H9 (cell line): ENCODE data around the gene CLDN34. TPM values are rescaled to one million over a fixed set of nuclear protein-coding genes. Genes with fewer than 3 reads are reported as not detected.

Experiments
- DNase-seq: peaks from one replicate; pipeline ENCODE4 v3.0.0-alpha.2; 2017
- H2AFZ ChIP-seq: one replicate; pipeline ENCODE4 v1.6.1; 2013; ENCODE audit warnings: mild to moderate bottlenecking, low read length, control low read depth, moderate library complexity
- H2AK5ac ChIP-seq: 2 replicates; pipeline ENCODE4 v1.6.1; 2013; ENCODE audit warnings: low read length, control low read depth, mixed read lengths; ENCODE audit not compliant: insufficient read length
- H2BK120ac ChIP-seq: one replicate; pipeline ENCODE4 v1.6.1; 2013; ENCODE audit warnings: low read depth, mild to moderate bottlenecking, low read length, control low read depth, inconsistent platforms; ENCODE audit not compliant: poor library complexity, severe bottlenecking
- H2BK12ac ChIP-seq: 2 replicates; pipeline ENCODE4 v1.6.1; 2013; ENCODE audit warnings: low read length, control low read depth, mixed read lengths, low read depth; ENCODE audit not compliant: insufficient read length
- H2BK15ac ChIP-seq: 2 replicates; pipeline ENCODE4 v1.6.1; 2013; ENCODE audit warnings: low read depth, low read length, control low read depth
- H2BK20ac ChIP-seq: one replicate; pipeline ENCODE4 v1.6.1; 2013; ENCODE audit warnings: low read depth, mild to moderate bottlenecking, low read length, control low read depth, inconsistent platforms; ENCODE audit not compliant: poor library complexity, severe bottlenecking
- H2BK5ac ChIP-seq: 2 replicates; pipeline ENCODE4 v1.6.1; 2013; ENCODE audit warnings: low read length, control low read depth, mixed read lengths; ENCODE audit not compliant: insufficient read length
- H3K14ac ChIP-seq: 2 replicates; pipeline ENCODE4 v1.6.1; 2013; ENCODE audit warnings: low read length, control low read depth; ENCODE audit not compliant: insufficient read depth
- H3K18ac ChIP-seq: 2 replicates; pipeline ENCODE4 v1.6.1; 2013; ENCODE audit warnings: low read depth, mild to moderate bottlenecking, mixed read lengths, low read length, control low read depth; ENCODE audit not compliant: insufficient read length
- H3K23ac ChIP-seq: 2 replicates; pipeline ENCODE4 v1.6.1; 2013; ENCODE audit warnings: low read length, control low read depth, mixed read lengths, low read depth; ENCODE audit not compliant: insufficient read length
- H3K23me2 ChIP-seq: 2 replicates; pipeline ENCODE4 v1.6.1; 2013; ENCODE audit warnings: low read depth, mild to moderate bottlenecking, mixed read lengths, low read length, control low read depth; ENCODE audit not compliant: insufficient read length, poor library complexity, severe bottlenecking
- H3K27ac ChIP-seq: 2 replicates; pipeline ENCODE4 v1.5.1; 2013; ENCODE audit warnings: low read length, control low read depth, mixed read lengths, low read depth; ENCODE audit not compliant: insufficient read length
- H3K27me3 ChIP-seq: 2 replicates; pipeline ENCODE4 v1.6.1; 2013; ENCODE audit warnings: low read length, control low read depth, inconsistent platforms; ENCODE audit not compliant: insufficient read depth
- H3K4ac ChIP-seq: 2 replicates; pipeline ENCODE4 v1.6.1; 2013; ENCODE audit warnings: low read depth, mild to moderate bottlenecking, control low read depth, inconsistent platforms, low read length, moderate library complexity
- H3K4me1 ChIP-seq: 2 replicates; pipeline ENCODE4 v1.6.1; 2013; ENCODE audit warnings: low read length, control low read depth, inconsistent platforms; ENCODE audit not compliant: insufficient read depth
- H3K4me2 ChIP-seq: 2 replicates; pipeline ENCODE4 v1.6.1; 2013; ENCODE audit warnings: low read length, control low read depth, mixed read lengths; ENCODE audit not compliant: insufficient read length, insufficient read depth
- H3K56ac ChIP-seq: 2 replicates; pipeline ENCODE4 v1.6.1; 2013; ENCODE audit warnings: low read depth, mild to moderate bottlenecking, mixed read lengths, low read length, control low read depth; ENCODE audit not compliant: insufficient read length
- H3K79me1 ChIP-seq: 2 replicates; pipeline ENCODE4 v1.6.1; 2013; ENCODE audit warnings: low read depth, mild to moderate bottlenecking, moderate library complexity, low read length, control low read depth, inconsistent platforms; ENCODE audit not compliant: insufficient read depth, poor library complexity, severe bottlenecking
- H3K79me2 ChIP-seq: 2 replicates; pipeline ENCODE4 v1.6.1; 2013; ENCODE audit warnings: low read length, control low read depth, inconsistent platforms; ENCODE audit not compliant: insufficient read depth
- H3K9ac ChIP-seq: 2 replicates; pipeline ENCODE4 v1.6.1; 2013; ENCODE audit warnings: low read length, control low read depth, mixed read lengths; ENCODE audit not compliant: insufficient read length; ENCODE audit errors: extremely low read depth
- H3K9me3 ChIP-seq: one replicate; pipeline ENCODE4 v1.6.1; 2013; ENCODE audit warnings: low read depth, low read length, inconsistent platforms; ENCODE audit not compliant: control insufficient read depth
- H3T11ph ChIP-seq: one replicate; pipeline ENCODE4 v1.6.1; 2013; ENCODE audit warnings: mild to moderate bottlenecking, low read length, control low read depth, inconsistent platforms
- H4K20me1 ChIP-seq: one replicate; pipeline ENCODE4 v1.6.1; 2013; ENCODE audit not compliant: control insufficient read depth, insufficient read length, insufficient read depth
- H4K5ac ChIP-seq: 2 replicates; pipeline ENCODE4 v1.6.1; 2013; ENCODE audit warnings: low read depth, mild to moderate bottlenecking, mixed read lengths, low read length, control low read depth; ENCODE audit not compliant: insufficient read length
- H4K8ac ChIP-seq: replicated peaks from 2 replicates; pipeline ENCODE4 v1.6.1; 2013; ENCODE audit warnings: low read length, control low read depth, mixed read lengths, low read depth; ENCODE audit not compliant: insufficient read length
- H4K91ac ChIP-seq: 2 replicates; pipeline ENCODE4 v1.6.1; 2013; ENCODE audit warnings: low read depth, mild to moderate bottlenecking, moderate library complexity, mixed read lengths, low read length, control low read depth; ENCODE audit not compliant: insufficient read length
- H3K27ac Mint-ChIP-seq, 3 experiments: 2 replicates in 2 of 3; 3 replicates in 1 of 3; pipeline ENCODE4 v1.8.0; 2020 to 2021; ENCODE audit warnings: mixed read lengths in 3 of 3, mild to moderate bottlenecking in 1 of 3, moderate library complexity in 1 of 3
- H3K27me3 Mint-ChIP-seq: 2 replicates; pipeline ENCODE4 v1.8.0; 2021; ENCODE audit warnings: low read depth, mild to moderate bottlenecking, moderate library complexity, mixed read lengths
- H3K36me3 Mint-ChIP-seq, 3 experiments: 2 replicates in 2 of 3; 3 replicates in 1 of 3; pipeline ENCODE4 v1.8.0; 2020 to 2021; ENCODE audit warnings: low read depth in 3 of 3, mixed read lengths in 3 of 3; ENCODE audit not compliant: insufficient read depth in 1 of 3
- H3K4me1 Mint-ChIP-seq, 2 experiments: 2 replicates each; pipeline ENCODE4 v1.8.0; 2020; ENCODE audit warnings: mixed read lengths in 2 of 2
- H3K4me3 Mint-ChIP-seq, 2 experiments: 2 replicates in 1 of 2; 3 replicates in 1 of 2; pipeline ENCODE4 v1.8.0; 2020 to 2021; ENCODE audit warnings: mild to moderate bottlenecking in 2 of 2, mixed read lengths in 2 of 2, moderate library complexity in 1 of 2
- H3K9me3 Mint-ChIP-seq, 2 experiments: 2 replicates in 1 of 2; 3 replicates in 1 of 2; pipeline ENCODE4 v1.8.0; 2020; ENCODE audit warnings: mild to moderate bottlenecking in 2 of 2, mixed read lengths in 2 of 2, moderate library complexity in 1 of 2
- WGBS: extraction: QIAGEN DNeasy Blood & Tissue Kit; methylation state at CpG from one replicate; pipeline ENCODE4 v1.1.7; 2013; ENCODE audit warnings: missing lambda C conversion rate, low lambda C conversion rate, mixed read lengths; ENCODE audit not compliant: insufficient read length; ENCODE audit errors: extremely low coverage; 5-methylcytosine and 5-hydroxymethylcytosine counted together
- total RNA-seq: library from RNA; stranded (reverse); gene quantifications from 2 replicates; pipeline ENCODE4 v1.2.1, GENCODE V29; 2021
- TF ChIP-seq, protein P1 (sequence below): fragments of 200-600 bp; sonication (generic); conservative IDR thresholded peaks from 3 replicates; pipeline ENCODE4 v1.8.0; 2021; ENCODE audit warnings: antibody characterized with exemption, mild to moderate bottlenecking

Gene CLDN34
- total RNA-seq, 1 experiment from 2014 or later = 0.39 TPM

DNA sequence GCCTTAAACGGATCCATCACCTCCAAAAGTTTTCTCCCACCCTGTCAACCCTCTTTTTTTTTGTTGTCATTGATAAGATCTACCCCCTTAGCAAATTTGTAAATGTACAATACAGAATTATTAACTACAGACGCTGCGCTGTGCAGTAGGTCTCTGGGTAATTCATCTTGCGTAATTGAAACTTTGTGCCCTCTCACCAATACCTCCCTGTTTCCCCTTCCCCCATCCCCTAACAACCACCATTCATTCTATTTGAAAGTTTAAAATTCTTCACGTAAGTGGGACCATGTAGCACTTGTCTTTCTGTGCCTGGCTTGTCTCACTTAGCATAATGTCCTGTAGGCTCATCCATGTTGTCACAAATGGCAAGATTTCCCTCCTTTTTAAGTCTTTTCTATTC lies 45.8 kb upstream of the CLDN34 start:
- H2BK20ac ChIP-seq = no peak overlapping the region
- H3K4me1 ChIP-seq = peaks cover 9% of the 10 kb centered on the region; the same call in 1 of the 2 replicates
- Mint-ChIP-seq H3K4me3 (no peak overlapping the region), H3K27ac (no peak overlapping the region), H3K36me3 (peaks cover 12 to 23% (median 17%) of the 10 kb centered on the region in 3 experiments; a peak in 6 of 7 replicates), H3K4me1 (peaks cover 23 to 24% of the 10 kb centered on the region in 2 experiments), H3K27me3 (no peaks in the 10 kb centered on the region; the same call in 1 of the 2 replicates), H3K9me3 (peaks cover 15 to 26% of the 10 kb centered on the region in 2 experiments)
- H2BK5ac ChIP-seq = no peak overlapping the region
- H2AK5ac ChIP-seq = no peak overlapping the region
- H3K27ac ChIP-seq = no peak overlapping the region
- H3T11ph ChIP-seq = no peak overlapping the region
- no peaks in the 10 kb centered on the region for H3K27me3 ChIP-seq
- no peak overlapping the region for H3K23ac ChIP-seq
- no peak overlapping the region for H3K4me2 ChIP-seq
- no CpG with 5 or more reads among the region's 5 CpGs for WGBS
- H2BK12ac ChIP-seq = no peak overlapping the region
- peaks cover 2% of the 10 kb centered on the region; the same call in 1 of the 2 replicates for H3K79me2 ChIP-seq
- no peak overlapping the region for H4K8ac ChIP-seq
- no peaks in the 10 kb centered on the region for H3K79me1 ChIP-seq
- no peaks in the 10 kb centered on the region for H3K23me2 ChIP-seq
- H3K9me3 ChIP-seq = no peaks in the 10 kb centered on the region
- no peak overlapping the region for H3K4ac ChIP-seq
- H3K14ac ChIP-seq = no peak overlapping the region
- no peak overlapping the region for H3K18ac ChIP-seq
- H4K5ac ChIP-seq = no peak overlapping the region
- H3K56ac ChIP-seq = no peak overlapping the region
- no peak overlapping the region for H2BK15ac ChIP-seq
- DNase-seq = no peak
- H2AFZ ChIP-seq = no peak overlapping the region
- H4K20me1 ChIP-seq = no peaks in the 10 kb centered on the region
- H2BK120ac ChIP-seq = no peak overlapping the region
- TF ChIP-seq, protein P1, sequence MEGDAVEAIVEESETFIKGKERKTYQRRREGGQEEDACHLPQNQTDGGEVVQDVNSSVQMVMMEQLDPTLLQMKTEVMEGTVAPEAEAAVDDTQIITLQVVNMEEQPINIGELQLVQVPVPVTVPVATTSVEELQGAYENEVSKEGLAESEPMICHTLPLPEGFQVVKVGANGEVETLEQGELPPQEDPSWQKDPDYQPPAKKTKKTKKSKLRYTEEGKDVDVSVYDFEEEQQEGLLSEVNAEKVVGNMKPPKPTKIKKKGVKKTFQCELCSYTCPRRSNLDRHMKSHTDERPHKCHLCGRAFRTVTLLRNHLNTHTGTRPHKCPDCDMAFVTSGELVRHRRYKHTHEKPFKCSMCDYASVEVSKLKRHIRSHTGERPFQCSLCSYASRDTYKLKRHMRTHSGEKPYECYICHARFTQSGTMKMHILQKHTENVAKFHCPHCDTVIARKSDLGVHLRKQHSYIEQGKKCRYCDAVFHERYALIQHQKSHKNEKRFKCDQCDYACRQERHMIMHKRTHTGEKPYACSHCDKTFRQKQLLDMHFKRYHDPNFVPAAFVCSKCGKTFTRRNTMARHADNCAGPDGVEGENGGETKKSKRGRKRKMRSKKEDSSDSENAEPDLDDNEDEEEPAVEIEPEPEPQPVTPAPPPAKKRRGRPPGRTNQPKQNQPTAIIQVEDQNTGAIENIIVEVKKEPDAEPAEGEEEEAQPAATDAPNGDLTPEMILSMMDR = no peak
- no peak overlapping the region for H4K91ac ChIP-seq
- no peak overlapping the region for H3K9ac ChIP-seq
